ENCODE results near the gene CMPK2.
A peak's percentile ranks its signal among the peaks of the same experiment; 100 is the strongest.

Gene CMPK2

DNA sequence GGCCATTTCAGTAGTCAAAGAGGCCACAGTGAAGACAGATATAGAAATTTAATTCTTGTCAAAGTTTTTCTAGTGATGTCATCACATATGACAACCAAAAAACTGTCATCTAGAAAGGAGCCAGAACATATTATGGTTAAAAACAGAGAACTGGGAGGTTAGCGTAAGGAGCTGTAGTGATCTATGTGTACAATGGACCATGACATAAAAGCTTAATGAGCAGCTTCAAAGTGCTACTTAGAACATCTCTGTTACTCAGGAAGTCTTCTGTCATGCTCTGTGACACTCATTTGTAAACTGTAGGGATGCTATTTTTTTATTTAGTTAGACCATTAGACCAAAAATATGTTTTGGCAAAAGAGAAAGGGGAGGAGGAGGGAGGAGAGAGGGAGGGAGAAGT is 57.3 kb downstream of the CMPK2 start:
- no peak for DNase-seq

GRCh38 chr2:6806604-6807003 is 59.1 kb downstream of the CMPK2 start:
- no peak for DNase-seq

GRCh38 chr2:6800553-6800952 is 65.2 kb downstream of the CMPK2 start:
- DNase-seq: peak; percentile 66
